HL-60/S4 (cell line): Measurements from ENCODE around the gene KANK3.
"Not testable (repeated sequence)": the region's sequence is repeated elsewhere in the genome, so short reads cannot be mapped to it uniquely, and the experiment has no call there.

ENCODE experiments used
- in situ Hi-C: fragments of 300-500 bp; cut with MboI; formaldehyde crosslinking; loops from 2 replicates; pipeline ENCODE4 v1.14.3; 2022; ENCODE audit warnings: low sequenced_read_pairs

Gene KANK3

GRCh38 chr19:8341504-8341903, 1.6 kb downstream of the KANK3 start:
- in situ Hi-C loops: not testable (repeated sequence)

GRCh38 chr19:8340341-8341096, 2.5 kb downstream of the KANK3 start:
- in situ Hi-C loops: no loop called here

DNA sequence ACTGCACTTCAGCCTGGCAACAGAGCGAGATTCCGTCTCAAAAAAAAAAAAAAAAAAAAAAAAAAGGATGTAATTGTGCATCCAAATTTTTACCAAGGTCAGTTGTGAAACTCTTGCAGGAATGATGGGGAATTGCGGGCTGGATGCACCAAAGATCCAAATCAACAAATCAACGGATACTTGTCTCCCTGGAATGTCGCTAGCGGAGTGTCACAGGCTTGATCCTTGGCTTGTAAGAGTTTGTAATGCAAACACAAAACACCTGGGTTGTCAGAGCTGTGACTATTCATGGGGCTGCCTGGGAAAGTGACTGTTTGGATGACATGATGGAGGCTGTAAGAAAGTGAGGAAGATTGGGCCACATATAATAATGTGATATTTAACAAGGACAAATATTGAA, 4.2 kb downstream of the KANK3 start:
- in situ Hi-C loops: no loop called here

DNA sequence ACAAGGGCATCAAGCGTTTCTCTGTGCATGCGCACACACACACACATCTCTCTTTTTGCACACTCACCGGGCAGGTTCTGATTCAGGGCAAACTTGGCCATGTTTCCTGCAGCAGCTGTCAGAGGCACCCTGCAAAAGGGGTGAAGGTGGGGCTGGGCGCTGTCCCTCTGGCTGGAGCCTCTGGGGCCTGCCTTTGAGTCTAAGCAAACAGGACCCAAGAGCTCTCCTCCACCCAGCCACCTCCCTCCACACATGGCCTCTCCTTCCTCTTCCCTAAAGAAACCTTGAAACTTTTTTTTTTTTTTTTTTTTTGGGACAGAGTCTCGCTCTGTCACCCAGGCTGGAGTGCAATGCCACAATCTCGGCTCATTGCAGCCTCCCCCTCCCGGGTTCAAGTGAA, 5.3 kb downstream of the KANK3 start:
- in situ Hi-C loops: no loop called here

DNA sequence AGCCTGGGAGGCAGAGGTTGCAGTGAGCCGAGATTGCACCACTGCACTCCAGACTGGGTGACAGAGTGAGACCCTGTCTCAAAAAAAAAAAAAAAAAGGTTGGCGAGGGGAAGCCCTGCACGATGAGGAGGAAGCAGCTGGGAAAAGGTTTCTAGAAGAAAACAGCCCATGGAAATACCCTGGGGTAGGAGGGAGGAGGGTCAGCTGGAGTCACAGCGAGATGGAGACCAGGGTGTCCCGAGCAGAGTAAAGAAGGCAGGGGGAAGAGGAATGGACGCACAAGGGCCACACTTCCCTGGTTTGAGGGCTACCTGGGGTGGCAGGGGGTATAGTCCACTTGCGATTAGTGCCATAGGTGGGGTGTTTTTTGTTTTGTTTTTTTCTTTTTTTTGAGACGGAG, 6.4 kb downstream of the KANK3 start:
- in situ Hi-C loops: no loop called here

DNA sequence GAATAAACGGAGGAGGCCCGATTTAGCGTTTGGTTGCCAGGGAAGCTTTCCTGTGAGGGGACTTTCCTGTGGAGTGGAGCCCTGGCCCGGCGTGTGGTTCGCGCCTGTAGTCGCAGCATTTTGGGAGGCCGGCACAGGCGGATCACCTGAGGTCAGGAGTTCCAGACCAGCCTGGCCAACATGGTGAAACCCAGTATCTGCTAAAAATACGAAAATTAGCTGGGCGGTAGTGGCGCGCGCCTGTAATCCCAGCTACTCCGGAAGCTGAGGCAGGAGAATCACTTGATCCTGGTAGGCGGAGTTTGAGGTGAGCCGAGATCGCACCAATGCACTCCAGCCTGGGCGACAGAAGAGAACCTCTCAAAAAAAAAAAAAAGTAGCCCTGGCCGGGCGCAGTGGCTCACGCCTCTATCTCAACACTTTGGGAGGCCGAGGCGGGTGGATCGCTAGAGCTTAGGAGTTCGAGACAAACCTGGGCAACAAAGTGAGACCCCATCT, 6.9 kb downstream of the KANK3 start:
- in situ Hi-C loops: no loop called here

- in situ Hi-C loops: no loop called here
Observed at GRCh38 chr19:8335343-8336071, 7.6 kb downstream of the KANK3 start.

DNA sequence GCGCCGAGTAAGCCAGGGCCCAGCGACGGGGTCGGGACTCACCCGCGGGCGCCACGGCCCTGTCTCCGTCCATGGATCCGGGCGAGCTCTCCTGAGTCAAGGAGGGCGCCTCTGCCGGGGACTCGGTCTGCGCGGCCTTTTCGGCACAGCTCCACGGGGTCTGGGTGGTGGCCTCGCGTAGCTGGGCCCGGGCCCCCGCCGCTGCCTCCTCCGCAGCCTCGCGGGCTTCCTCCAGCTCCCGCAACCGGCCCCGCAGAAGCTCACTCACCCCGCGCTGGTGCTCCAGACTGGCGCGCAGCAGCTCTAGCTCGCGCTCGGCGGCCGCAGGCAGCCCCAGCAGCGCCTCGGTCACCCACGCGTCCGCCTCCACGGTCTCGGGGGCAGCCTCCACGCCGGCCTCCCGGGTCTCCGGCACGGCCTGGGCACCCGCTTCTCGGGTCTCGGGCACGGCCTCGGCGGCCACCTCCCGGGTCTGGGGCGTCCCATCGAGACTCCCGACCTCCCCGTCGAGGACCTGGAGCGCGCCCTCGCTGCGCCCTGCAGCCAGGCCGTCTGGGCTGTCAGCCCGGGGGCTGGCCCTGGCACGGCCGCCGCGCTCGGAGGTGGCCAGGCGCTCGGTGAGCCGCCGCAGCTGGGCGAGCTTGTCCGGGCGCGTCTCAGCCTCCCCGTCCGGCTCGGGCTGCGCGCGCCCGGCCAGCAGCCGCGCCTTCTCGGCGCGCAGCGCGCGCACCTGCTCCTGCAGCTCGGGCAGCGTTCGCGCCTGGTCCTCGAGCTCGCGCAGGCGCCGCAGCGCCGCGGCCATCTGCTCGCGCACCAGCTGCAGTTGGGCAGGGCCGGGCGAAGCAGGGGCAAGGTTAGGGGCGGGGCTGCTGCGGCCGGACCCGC, 8.4 kb downstream of the KANK3 start:
- in situ Hi-C loops: no loop called here

DNA sequence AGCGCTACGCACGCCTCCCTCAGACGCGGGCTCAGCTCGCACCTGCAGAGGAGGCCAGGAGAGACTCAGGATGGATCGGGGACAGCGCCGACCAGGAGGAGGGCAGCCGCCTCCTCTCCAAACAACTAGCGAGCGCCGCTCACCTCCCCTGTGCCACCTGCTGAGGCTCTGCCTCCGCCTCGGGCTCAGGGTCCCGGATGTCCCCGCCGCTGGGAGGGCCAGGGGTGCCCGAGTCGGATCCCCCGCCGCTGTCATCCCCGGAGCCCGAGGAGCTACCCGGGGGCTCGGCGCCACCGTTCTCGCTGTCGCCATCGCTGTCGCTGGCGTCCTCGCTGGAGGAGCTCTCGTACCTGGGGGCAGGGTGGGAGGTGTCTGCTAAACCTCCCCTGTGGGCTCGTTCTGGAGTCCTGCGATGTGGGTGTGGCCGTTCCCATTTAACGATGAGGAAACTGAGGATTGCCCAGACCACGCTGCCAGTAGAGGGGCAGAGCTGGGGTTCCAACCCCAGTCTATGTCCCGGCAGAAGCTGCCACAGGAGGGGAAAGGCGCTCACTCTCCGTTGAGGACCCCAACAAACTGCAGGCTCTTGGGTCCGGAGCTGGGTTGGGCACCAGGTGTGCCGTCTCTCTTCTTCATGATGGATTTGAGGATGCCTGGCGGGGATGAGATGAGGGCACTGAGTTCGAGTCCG, 9.2 kb downstream of the KANK3 start:
- in situ Hi-C loops: no loop called here

GRCh38 chr19:8332976-8333766, 9.9 kb downstream of the KANK3 start:
- in situ Hi-C loops: no loop called here

DNA sequence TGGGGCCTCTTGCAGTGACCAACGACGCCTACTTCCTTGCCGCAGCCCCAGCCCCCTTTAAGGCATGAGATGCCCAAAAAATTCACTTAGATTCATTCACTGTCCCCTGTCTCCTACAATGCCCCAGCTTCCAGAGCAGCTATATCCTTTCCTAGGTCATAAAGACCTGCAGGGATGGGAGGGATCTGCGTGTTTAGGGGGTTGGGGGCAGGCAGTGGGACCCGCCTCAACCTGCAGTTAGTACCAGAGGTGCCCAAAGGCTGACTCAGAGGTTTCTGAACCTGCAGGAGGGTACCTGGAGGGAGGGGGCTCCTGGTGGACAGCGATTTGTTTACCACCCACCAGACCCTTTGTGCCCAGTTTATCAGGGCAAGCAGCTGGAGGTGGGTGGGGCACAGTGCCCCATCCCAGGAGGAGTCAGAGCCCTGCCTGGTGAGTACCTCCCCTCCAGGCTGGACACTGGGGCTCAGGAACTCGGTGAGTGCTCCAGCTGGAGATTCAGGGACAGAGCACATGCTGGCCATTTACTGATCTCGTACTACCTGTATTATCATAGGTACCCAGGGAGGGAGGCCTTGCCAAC, 11.7 kb downstream of the KANK3 start:
- in situ Hi-C loops: no loop called here

- in situ Hi-C loops: no loop called here
Observed at GRCh38 chr19:8329996-8330395, 13.1 kb downstream of the KANK3 start.

- in situ Hi-C loops: no loop called here
Observed at GRCh38 chr19:8325454-8325853, 17.6 kb downstream of the KANK3 start.

GRCh38 chr19:8324186-8325050, 18.6 kb downstream of the KANK3 start:
- in situ Hi-C loops: no loop called here

DNA sequence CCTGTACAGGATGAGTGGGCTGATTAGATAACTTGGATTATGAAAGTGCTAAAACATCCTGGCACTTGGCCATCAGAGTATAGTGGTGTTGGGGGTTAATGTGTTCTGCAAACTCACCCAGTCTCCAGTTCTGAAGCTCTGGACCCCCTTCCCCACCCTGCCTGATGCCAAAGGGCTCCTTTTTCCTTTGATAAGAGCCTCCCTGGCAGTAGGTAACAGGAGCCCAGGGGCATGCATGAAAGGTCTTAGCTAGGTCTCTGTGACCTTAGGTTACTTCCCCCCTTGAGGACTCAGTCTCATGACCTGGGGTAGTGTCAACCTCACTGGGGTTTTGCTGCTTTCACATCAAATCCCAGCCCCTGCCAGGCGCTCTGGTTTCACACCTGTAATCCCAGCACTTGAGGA, 19.3 kb downstream of the KANK3 start:
- in situ Hi-C loops: no loop called here

DNA sequence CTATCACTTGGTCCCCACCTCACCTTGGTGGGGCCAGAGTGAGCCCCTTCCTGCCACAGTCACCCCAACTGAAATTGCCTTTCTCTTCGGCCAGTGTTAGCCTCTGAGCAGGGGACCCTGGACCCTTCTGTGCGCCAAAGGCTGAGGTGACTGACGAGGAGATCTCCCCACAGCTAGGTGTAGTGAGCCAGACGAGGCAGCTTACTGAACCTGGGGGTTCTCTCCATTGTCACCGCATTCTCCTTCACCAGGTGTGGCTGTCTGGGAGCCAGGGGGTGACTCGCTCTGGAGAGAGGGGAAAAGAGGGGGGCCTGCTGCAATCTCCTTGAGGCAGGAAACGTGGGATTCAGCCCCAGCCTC, 20.4 kb downstream of the KANK3 start:
- in situ Hi-C loops: no loop called here

DNA sequence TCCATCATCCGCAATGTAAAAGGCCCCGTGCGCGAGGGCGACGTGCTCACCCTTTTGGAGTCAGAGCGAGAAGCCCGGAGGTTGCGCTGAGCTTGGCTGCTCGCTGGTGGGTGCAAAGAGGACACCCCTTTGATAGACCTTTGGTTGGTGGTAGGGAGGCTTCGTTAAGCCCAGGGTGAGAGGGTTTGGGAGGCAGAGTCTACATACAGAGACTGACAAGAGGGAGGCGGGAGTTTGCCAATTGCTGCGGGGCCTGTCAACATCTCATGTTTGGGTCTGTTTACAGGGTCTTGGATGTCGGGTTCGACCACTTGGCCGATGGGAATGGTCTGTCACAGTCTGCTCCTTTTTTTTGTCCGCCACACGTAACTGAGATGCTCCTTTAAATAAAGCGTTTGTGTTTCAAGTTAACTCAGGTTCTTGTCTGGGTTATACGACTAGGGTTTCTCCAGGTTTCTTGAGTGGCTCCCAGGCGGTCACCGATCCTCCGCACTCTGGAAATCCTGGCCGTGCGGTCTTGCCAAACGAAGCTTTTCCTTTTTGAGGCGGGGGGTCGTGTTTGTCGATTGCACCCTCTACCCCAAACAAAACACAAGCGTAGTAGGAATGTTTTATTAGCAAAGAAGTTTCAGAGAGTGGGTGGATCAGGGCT, 20.9 kb downstream of the KANK3 start:
- in situ Hi-C loops: no loop called here
